Activated T-helper 9 cell treated with anti-CD3 and anti-CD28 coated beads, Interleukin-2, amount 50 U/mL, for 16 hours (primary cell): ENCODE data around the gene SORL1.

Experiments used
- DNase-seq: peaks from one replicate; pipeline ENCODE4 v3.0.0-alpha.2; 2020; ENCODE audit warnings: low read depth

The SORL1 gene

DNA sequence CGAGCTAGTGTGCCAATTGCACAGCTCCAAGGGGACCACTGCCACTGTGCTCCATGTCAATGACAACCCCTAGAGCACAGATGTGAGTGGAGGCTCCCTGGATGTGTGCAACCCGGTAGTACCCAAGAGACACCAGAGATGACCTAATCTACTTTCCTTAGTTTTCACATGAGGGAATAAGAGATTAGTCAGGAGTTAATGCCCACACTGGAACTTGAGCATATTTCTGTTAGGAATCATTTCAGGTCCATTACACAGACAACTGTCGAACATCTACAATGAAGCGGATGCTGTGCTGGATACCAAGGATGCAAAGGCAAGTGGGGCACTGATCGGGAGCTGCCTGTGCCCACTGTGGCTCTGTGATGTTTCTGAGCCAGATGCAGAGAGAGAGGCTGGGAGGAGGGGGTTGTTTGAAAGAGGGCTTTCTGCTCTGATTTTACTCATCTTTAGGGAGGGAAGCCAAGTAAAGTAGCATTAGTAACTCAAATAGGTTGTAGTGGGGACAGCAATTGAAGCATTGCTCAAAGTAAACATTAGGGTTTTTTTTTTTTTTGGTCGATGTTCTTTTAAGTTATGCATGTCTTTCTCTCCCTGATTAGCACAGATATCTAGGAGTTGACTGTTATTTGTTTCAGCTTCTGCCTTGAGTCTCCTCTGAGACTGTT, 83.1 kb downstream of the SORL1 start:
- DNase-seq, result no peak

DNA sequence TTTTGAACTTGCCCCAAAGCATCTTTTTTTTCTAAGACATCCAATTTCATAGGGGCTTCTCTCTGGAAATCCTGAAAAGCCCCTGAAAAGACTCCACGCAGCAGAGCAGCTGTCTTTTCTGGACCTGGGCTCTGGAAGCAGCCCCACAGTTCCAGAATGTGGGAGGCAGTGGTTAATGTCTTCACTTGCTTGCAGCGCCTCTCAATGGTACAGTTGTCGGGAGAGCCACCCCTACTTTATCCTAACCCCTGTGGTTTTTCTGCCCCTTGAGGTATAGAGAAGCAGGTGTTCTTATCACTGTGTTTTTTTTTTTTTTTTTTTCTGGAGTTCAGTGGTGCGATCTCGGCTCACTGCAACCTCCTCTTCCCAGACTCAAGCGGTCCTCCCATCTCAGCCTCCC, 84.0 kb downstream of the SORL1 start:
- DNase-seq, result no peak

DNA sequence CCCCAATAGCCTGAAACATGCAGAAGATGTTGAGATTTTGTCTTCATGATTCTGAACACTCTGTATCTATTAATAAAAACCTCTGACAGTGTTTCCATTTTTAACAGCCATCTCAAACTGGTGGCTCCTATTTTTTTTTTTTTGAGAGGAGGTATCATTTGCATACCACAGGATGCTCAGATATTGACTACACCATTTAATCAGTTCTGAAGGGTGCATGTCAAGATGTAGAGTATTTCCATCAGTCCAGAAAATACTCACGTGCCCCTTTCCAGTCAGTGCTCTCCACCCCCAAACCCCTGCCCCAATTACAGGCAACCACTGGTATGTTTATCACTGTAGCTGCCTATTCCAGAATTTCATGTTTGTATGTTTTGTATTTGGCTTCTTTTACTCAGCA, 85.9 kb downstream of the SORL1 start:
- DNase-seq, result no peak

DNA sequence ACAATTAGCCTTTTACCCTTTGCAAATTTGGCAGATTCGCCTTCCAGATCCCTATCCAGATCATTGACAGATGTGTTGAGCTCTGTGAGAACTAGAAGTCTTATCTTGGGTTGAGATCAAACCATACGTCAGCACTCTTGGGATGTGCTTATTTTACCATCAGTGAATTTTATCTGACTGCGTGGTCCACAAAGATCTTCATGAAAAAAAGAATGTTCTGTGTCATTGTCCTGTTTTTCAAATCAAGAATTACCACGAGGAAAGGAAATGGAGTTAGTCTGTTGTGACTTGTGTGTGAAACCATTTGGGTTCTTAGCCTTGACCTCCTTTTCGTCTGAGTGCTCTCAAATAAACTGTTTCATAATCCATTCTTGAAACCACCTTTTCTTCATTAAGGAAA, 86.9 kb downstream of the SORL1 start:
- no peak for DNase-seq

DNA sequence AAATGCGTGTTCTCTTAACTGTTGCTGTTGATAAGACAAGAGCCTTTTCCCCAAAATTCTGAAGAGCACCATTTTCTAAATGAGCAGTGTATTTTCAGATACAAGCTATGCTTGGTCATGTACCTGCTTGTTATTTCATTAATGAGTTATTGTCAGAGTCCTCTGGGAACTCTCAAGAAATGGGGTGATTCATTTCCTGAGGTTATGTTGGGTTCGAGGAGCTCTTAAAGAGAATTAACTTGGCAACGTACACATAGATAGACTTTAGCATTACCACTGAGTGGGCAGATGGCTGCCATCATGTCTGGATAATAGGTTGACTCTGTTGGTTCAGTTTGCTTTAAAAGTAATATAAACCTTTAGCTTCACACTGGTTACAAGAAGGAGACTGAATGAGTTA, 88.5 kb downstream of the SORL1 start:
- no peak for DNase-seq

DNA sequence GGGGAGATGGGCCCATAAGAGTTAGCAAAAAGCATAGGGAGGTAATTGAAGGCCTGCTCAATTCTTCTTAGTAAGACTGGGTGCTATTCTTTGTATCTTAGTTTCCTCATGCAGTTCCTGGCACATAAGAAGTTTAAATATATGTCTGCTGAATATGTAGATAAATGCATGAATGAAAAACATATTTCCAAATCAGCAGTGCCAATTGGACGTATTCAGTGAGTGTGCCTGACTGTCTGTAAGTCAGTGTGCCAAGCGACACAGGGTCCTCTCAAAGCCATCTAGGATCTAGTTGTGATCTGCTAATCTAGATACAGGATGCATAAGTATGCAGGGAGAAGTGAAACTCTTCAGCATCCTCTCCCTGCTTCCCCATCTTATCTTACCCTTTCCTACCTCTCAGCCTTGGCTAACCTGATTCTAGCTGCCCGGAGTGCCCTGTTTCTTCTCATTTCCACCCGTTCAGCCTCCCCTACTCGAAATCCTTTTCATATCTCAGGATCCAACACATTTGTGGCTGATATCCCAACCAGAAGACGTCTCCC, 91.8 kb downstream of the SORL1 start:
- no peak for DNase-seq

DNA sequence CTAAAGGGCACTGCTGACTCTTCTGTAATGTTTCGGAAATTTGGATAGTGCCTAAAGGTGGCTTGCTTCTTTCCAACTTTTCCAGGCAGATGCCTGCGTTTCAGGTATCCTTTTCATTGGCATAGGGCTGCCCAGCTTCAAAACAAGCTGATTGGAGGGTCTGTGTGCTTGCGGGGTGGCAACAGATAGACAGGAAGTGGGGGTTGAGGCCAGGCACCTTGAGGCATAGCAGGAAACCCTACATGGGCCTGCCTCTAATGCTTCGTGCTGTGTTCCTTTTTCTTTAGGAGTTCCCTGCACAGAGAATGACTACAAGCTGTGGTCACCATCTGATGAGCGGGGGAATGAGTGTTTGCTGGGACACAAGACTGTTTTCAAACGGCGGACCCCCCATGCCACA, 92.8 kb downstream of the SORL1 start:
- no peak for DNase-seq

DNA sequence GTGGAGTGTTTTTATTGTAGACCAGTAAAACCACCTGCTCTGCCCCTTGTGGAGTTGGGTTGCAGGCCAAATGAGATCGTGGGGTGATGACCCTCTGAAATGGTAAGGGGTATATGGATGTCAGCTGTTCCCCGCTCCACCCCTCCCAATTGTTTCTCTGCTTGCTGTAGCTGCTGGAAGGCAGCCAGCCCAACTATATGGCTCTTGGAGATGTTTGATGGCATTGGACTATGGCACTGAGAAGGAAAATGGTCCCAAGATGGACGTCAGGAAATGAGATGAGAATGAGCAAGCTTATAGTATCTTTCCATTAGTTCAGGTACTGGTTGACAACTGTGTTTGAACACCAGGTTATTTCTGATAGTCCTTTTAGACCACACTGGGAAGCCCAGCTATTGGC, 95.5 kb downstream of the SORL1 start:
- no peak for DNase-seq

DNA sequence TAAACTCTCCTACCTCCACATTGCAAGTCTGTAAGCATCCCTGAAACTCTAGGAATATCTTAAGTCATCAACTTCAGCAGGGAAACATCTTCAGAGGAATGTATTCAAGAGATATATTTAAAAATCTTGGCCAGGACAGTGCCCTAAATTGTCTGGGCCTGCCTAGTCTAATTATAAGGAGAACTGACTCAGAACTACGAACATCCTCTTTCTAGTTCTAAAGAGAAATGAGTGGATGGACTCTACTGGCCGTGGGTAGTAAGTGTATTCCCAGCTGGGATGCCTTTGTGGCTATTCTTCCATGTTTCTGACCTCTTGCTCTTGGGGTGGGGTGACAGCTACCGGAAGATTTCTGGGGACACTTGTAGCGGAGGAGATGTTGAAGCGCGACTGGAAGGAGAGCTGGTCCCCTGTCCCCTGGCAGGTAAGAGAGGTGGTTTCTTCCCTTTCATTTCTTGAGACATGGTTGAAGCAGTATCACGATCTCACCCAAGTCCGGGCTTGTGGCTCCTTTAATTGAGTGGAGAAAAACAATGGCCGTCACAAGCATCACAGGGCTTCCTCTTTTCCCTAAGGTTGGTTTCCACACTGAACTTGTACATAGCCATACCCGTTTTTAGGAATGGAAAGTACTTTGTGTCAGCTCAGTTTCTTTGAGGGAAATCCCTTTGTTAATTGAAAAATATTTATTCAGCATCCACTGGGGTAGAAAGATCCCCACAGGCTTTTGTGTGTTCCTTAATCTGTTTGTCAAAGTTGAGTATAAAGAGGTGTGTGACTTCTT, 98.3 kb downstream of the SORL1 start:
- DNase-seq, result no peak

DNA sequence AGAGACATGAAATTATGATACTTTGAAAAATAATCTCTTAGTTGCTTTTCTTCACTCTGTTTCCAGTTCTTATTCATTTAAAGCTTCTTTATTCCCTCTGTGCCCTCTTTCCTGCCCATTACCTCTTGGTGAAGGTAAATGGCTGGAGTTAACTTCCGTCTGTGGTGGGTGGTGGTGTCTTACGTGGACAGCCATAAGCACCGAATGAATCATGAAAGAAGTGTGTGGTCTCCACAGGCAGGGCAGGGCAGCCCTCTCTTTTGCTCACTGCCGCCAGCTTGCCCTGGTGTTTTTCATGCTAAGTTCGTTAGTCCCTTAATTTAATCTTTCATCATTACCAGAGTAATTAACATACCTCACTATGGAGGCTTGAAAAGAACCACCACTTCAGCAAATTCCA, 99.3 kb downstream of the SORL1 start:
- no peak for DNase-seq

DNA sequence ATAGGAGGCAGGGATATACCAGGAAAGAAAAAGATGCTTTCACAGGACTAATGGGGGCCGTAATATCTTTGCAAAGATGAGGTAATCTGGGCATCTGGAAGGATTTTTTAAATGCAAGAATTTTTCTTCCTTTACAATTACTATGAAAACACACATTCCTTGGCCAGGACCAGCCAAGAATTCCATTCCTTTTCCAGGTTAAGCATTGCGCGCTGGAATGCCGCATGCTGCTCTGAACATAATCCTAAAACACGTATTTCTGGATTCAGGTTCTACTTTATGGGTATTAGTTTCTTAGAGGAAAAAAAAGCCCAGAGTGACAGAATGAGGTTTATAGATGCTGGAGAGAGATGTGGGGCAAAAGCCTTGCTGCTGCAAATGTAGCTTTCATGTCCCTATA, 100.0 kb downstream of the SORL1 start:
- no peak for DNase-seq

DNA sequence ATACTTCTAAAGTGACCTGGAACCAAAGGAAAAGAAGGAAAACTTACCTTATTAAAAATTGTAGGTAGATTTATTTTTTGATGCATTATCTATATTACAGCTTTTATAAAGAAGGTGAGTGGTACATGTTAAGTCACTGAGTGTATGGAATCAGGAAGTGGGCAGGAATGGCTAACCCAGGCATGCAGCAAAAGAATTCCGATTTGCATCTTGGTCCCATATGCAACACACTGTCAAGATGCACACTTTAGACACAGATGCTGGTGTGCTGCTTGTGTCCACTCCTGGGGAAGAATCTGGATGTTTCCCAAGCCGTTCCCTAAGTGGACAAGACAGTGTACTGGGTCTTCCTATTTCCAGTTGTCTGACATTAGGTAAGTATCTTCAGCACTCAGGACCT, 100.5 kb downstream of the SORL1 start:
- no peak for DNase-seq

DNA sequence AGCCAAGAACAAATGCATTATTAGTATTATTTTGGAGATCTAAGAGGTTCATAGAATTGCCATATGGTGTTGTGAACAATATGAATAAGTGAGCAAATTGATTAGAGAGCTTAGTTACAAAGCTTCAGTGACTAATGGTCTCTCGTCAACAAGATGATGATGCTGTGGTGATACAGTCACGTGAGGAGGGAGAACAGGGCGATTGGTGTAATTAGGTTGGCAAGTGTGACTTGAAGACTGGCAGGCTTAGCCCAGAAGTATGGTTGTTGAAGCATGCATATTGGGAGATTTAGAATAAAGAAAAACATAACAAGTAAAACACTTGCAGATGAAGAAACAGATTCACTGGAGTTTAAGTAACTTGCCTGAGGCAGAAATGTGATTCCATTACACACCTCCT, 101.3 kb downstream of the SORL1 start:
- no peak for DNase-seq

DNA sequence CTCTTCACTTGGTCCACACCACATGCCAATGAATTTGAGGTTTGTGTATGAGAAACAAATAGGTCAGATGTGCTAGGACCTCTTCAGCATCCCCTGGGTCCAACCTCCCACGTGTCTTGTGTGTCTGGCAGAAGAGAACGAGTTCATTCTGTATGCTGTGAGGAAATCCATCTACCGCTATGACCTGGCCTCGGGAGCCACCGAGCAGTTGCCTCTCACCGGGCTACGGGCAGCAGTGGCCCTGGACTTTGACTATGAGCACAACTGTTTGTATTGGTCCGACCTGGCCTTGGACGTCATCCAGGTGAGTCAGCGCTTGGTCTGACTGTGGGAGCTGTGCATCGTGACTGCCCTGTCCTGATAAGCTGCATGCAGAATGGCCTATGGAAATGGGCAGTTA, 101.7 kb downstream of the SORL1 start:
- no peak for DNase-seq

DNA sequence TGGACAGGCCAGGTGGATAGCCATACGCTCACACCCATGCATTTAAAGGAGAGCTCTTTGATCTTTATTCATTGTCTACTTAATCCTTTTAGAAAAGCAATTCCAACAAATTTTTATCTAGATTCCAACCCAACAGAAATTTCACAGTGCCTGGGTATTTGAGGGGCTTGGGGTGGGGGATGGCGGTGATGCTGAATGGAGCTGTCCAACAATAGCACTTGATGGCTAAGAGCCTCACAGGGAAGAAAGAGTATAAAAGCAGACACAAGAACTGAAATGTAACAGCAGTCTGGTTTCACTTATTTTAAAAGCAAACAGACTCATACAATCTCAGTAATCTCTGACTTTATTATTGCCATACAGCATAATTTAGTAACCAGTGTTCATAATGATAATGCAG, 102.4 kb downstream of the SORL1 start:
- DNase-seq, result no peak

DNA sequence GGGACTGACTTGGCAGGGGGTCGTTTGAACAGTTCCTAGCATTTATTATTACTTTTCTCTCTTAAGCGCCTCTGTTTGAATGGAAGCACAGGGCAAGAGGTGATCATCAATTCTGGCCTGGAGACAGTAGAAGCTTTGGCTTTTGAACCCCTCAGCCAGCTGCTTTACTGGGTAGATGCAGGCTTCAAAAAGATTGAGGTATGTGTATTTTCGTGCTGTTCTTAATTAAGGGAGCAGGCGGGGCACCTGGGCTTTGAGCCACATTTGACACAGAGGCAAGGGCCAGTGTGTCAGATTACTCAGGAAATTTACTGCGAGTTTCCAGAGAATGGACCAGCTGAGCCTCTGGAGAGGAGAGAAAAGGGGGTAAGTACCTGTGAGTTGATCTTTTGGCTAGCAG, 103.0 kb downstream of the SORL1 start:
- DNase-seq, result no peak

DNA sequence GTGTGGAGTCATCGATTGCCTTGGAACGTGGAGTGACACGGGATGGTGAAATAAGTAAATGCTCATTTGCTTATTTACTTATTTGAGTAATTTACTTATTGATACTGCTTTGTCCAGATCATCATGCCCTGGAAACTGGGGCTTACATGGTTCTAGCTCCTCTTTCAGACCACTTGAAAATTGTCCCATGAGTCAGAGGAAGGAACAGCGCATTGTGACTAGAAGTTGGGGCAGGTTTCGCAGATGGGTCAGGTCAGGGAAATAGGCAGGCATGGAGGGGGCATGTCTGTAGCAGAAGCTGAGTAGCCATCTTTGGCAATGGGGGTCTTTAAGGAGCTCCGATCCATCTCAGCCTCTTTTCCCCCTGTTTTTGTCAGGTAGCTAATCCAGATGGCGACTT, 104.8 kb downstream of the SORL1 start:
- DNase-seq, result no peak

DNA sequence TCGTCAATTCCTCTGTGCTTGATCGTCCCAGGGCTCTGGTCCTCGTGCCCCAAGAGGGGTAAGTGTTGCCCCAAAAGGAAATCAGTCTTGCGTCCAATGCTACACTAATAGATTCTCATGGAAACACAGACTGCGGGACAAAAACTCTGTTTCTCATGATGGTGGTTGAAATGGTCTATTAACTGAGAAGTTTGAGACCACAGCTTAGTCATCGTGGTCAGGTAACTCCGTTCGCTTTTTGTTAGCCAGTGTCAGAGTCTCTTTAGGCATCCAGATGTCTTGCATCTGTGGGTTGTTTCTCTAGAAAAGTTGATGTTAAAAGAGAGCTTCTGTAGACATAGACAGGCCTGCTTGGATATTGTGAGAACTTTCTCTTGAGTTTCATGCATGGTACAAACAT, 105.2 kb downstream of the SORL1 start:
- no peak for DNase-seq

DNA sequence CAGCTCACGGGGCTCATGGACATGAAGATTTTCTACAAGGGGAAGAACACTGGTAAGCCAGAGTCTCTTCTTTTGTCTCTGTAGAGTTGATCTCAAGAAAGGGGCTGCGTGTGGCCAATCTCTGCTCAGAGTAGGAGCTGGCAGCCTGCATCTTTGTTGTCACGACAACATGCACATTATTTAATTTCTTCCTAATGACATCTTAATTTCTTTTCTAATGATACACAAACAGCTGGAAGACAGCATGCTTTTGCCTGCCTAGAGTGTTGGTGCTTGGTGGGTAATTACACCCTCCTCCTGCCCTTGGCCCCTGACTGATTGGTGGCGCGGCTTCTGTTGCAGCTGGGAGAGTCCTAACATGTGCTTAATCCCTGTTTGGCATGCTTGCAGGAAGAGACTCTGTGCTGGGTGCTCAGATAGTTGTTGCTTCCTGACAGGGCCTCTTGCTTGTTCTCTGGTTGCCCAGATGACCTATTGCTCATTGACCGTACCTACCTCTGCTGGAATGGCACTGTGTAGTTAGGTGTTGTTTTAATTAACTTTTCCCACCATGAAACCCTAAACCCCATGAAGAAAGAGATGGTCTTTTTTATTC, 107.6 kb downstream of the SORL1 start:
- DNase-seq, result no peak

DNA sequence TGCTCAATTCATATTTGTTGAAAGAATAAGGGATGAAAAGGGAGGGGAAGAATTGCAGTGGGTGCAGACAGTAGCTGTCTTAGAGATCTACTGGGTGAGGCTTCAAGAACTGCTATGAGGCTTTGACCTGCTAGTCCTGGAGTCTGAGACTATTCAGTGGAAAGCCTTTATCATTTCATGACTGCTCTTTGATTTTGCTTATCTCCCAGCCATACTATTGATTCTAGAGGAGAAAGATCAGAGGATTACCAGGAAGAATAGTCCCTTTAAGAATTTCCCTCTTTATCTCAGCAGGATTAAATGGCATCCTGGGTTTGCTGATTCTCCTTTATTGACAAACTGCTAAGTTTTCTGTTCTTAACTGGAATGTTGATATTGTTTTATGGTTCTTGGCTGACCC, 108.1 kb downstream of the SORL1 start:
- DNase-seq, result no peak

DNA sequence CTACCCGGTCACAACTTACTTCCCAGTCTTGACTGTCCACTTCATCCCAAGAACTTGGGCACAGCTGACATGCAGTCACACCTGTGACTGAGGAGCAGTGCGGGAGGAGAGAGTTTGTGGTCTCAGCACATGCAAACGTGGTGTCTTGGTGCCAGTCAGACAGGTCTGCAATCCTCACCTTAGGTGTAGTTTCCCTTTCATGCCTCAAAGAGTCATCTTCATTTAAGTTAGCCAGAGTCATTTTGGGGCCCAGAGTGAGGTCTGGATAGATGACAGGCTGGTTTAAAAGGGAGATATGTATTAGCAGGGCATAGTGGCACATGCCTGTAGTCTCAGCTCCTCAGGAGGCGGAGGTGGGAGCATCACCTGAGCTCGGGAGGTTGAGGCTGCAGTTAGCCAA, 109.1 kb downstream of the SORL1 start:
- DNase-seq, result no peak

DNA sequence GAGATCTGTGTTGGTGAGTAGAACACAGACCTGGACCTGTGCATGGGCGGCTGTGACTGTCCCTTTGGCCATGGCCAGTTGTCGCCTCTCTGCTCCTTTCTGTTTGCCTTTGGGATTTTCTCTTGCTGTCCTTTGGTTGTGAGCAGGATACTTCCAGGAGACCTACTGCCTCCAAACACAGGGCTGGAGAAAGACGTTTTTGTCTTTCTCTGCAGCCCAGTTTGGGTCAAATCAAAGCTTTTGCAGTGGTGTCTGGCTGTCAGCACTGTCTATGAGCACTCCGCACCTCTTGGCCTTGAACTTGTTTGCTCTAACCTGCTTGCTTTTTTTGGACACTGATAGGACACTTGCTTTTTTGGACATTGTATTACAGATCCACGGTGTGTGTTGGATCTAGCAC, 109.6 kb downstream of the SORL1 start:
- DNase-seq, result no peak

DNA sequence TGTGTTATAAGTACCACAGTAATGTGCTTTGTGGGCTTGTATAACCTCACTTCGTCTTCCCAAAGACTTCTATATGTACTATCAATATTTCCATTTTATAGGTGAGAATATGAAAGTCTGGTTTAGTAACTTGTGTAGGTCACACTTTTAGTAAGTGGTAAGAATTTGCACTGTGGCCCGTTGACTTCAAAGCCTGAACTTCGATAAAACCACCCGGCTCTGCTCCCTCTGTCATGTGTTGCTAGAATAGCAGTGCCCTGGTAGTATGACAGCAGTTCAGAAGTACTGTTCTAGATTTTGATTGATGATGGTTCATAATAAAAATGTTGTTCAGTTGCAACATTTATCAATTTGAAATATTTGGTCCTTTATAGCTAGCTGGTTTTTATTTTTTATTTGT, 110.9 kb downstream of the SORL1 start:
- DNase-seq, result peak; percentile 8
